Measurements from ENCODE around the gene SYNE3.

SYNE3 gene

DNA sequence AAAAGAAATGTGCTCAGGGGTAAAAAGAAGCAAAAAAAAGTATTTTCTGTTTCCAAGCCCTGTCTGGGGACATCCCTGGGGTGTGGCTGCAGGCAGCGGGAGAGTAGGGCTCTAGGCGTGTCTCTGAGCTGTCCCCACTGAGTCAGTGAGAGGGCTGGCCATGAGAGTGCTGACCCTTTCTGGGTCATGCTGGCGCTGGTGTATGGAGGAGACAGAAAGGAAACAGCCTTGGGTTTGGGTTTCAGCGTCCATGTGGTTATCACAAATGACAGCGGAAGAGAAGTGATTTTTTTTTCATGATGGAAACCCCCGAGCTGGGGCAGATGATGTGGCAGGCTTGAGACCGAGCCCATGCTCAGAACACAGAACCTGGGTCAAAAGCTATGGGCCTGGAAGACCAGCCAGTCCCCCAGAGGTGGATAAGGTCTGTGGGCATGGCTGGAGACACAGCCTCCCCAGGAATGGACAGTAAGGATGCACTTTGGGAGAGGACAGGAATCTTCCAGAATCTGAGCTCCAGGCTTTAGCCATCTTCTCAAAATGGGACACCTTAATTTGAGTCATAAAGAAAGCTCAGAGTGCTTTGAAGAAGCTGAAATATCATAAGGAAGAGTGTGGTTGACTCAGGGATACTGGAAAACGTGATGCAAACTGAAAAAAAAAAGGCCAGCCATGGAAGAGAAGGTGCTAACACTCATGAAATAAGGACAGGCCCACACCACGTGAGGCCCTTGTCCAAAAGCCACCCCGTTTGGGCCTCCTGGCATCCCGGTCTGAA, 36.2 kb downstream of the SYNE3 start:
- Histone ChIP-seq H3K4me1 (ENCODE audit: control insufficient read depth, insufficient read depth, low read length) (peaks cover 36% of the 10 kb centered on the region), H3K27ac (ENCODE audit: low read length) (no peak overlapping the region), H3K4me3 (ENCODE audit: low read length in 2 of 2) (no peak overlapping the region), H3K36me3 (ENCODE audit: control insufficient read depth in 2 of 2, insufficient read depth in 2 of 2, low read length in 2 of 2) (no peaks in the 10 kb centered on the region), H3K9me3 (ENCODE audit: control insufficient read depth in 2 of 2, low read length in 2 of 2) (no peaks in the 10 kb centered on the region), H3K27me3 (ENCODE audit: control insufficient read depth in 1 of 2, insufficient read depth in 2 of 2, low read length in 2 of 2) (peaks cover 4 to 17% of the 10 kb centered on the region in 2 donors), H3K9ac (ENCODE audit: low read length in 2 of 2) (no peak overlapping the region)

GRCh38 chr14:95479494-95479893, 37.0 kb downstream of the SYNE3 start:
- Histone ChIP-seq H3K4me1 (ENCODE audit: control insufficient read depth, insufficient read depth, low read length) (peaks cover 36% of the 10 kb centered on the region), H3K4me3 (ENCODE audit: low read length in 2 of 2) (no peak overlapping the region), H3K9me3 (ENCODE audit: control insufficient read depth in 2 of 2, low read length in 2 of 2) (no peaks in the 10 kb centered on the region), H3K27ac (ENCODE audit: low read length) (no peak overlapping the region), H3K27me3 (ENCODE audit: control insufficient read depth in 1 of 2, insufficient read depth in 2 of 2, low read length in 2 of 2) (peaks cover 2 to 17% of the 10 kb centered on the region in 2 donors), H3K9ac (ENCODE audit: low read length in 2 of 2) (no peak overlapping the region), H3K36me3 (ENCODE audit: control insufficient read depth in 2 of 2, insufficient read depth in 2 of 2, low read length in 2 of 2) (no peaks in the 10 kb centered on the region)

DNA sequence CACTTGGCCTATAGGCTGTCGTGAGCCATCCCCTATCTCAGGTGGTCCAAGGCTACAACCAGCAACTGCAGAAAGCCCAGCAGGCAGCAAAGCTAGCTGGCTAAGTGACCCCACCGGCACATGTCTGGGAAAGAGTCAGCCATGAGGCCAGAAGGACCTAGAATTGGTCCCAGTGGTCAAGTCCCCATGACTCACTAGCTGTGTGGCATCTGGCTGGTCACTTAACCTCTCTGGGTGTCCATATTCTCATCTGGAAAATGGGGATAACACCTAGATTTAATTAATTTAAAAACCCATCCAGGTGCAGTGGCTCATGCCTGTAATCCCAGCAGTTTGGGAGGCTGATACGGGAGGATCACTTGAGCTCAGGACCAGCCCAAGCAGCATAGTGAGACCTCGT, 37.6 kb downstream of the SYNE3 start:
- no peaks in the 10 kb centered on the region for H3K36me3 ChIP-seq (ENCODE audit: control insufficient read depth in 2 of 2, insufficient read depth in 2 of 2, low read length in 2 of 2)
- H3K4me3 ChIP-seq (ENCODE audit: low read length in 2 of 2) = no peak overlapping the region
- H3K9ac ChIP-seq (ENCODE audit: low read length in 2 of 2) = no peak overlapping the region
- H3K4me1 ChIP-seq (ENCODE audit: control insufficient read depth, insufficient read depth, low read length) = peaks cover 30% of the 10 kb centered on the region
- no peaks in the 10 kb centered on the region for H3K9me3 ChIP-seq (ENCODE audit: control insufficient read depth in 2 of 2, low read length in 2 of 2)
- no peak overlapping the region for H3K27ac ChIP-seq (ENCODE audit: low read length)
- peaks cover 0 to 17% of the 10 kb centered on the region in 2 donors for H3K27me3 ChIP-seq (ENCODE audit: control insufficient read depth in 1 of 2, insufficient read depth in 2 of 2, low read length in 2 of 2)

GRCh38 chr14:95478309-95478708, 38.1 kb downstream of the SYNE3 start:
- no peak overlapping the region for H3K9ac ChIP-seq (ENCODE audit: low read length in 2 of 2)
- H3K27ac ChIP-seq (ENCODE audit: low read length) = no peak overlapping the region
- peaks cover 25% of the 10 kb centered on the region for H3K4me1 ChIP-seq (ENCODE audit: control insufficient read depth, insufficient read depth, low read length)

GRCh38 chr14:95477411-95478269, 38.8 kb downstream of the SYNE3 start:
- no peaks in the 10 kb centered on the region for H3K36me3 ChIP-seq (ENCODE audit: control insufficient read depth in 2 of 2, insufficient read depth in 2 of 2, low read length in 2 of 2)
- no peak overlapping the region for H3K9ac ChIP-seq (ENCODE audit: low read length in 2 of 2)
- no peak overlapping the region for H3K4me3 ChIP-seq (ENCODE audit: low read length in 2 of 2)
- H3K4me1 ChIP-seq (ENCODE audit: control insufficient read depth, insufficient read depth, low read length) = peaks cover 18% of the 10 kb centered on the region
- H3K27ac ChIP-seq (ENCODE audit: low read length) = no peak overlapping the region
- H3K27me3 ChIP-seq (ENCODE audit: control insufficient read depth in 1 of 2, insufficient read depth in 2 of 2, low read length in 2 of 2) = peaks cover 5 to 23% of the 10 kb centered on the region in 2 donors
- no peaks in the 10 kb centered on the region for H3K9me3 ChIP-seq (ENCODE audit: control insufficient read depth in 2 of 2, low read length in 2 of 2)

More at GRCh38 chr14:95478309-95478708, 38.1 kb downstream of the SYNE3 start:
- Histone ChIP-seq H3K9me3 (ENCODE audit: control insufficient read depth in 2 of 2, low read length in 2 of 2) (no peaks in the 10 kb centered on the region), H3K4me3 (ENCODE audit: low read length in 2 of 2) (no peak overlapping the region), H3K27me3 (ENCODE audit: control insufficient read depth in 1 of 2, insufficient read depth in 2 of 2, low read length in 2 of 2) (peaks cover 0 to 19% of the 10 kb centered on the region in 2 donors), H3K36me3 (ENCODE audit: control insufficient read depth in 2 of 2, insufficient read depth in 2 of 2, low read length in 2 of 2) (no peaks in the 10 kb centered on the region)

DNA sequence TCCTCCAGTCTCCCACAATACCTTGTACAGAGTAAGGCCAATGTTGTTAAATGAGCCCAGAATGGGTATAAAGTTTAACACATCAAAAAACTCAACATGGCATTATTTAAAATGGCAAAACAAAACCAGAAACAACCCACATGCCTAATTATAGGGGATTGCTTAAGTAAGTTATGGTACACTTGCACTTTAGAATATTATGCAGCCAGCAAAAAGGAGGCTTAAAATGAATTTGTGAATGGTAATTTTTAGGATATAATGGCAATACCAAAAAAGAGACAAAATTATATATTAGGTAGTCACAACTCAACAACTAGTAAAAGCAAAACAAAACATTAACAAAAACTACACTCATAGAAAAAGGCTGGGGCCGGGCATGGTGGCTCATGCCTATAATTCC, 39.7 kb downstream of the SYNE3 start:
- peaks cover 16% of the 10 kb centered on the region for H3K4me1 ChIP-seq (ENCODE audit: control insufficient read depth, insufficient read depth, low read length)
- no peak overlapping the region for H3K9ac ChIP-seq (ENCODE audit: low read length in 2 of 2)
- H3K9me3 ChIP-seq (ENCODE audit: control insufficient read depth in 2 of 2, low read length in 2 of 2) = no peaks in the 10 kb centered on the region
- no peak overlapping the region for H3K27ac ChIP-seq (ENCODE audit: low read length)
- H3K4me3 ChIP-seq (ENCODE audit: low read length in 2 of 2) = no peak overlapping the region
- peaks cover 13 to 31% of the 10 kb centered on the region in 2 donors for H3K27me3 ChIP-seq (ENCODE audit: control insufficient read depth in 1 of 2, insufficient read depth in 2 of 2, low read length in 2 of 2)
- no peaks in the 10 kb centered on the region for H3K36me3 ChIP-seq (ENCODE audit: control insufficient read depth in 2 of 2, insufficient read depth in 2 of 2, low read length in 2 of 2)

DNA sequence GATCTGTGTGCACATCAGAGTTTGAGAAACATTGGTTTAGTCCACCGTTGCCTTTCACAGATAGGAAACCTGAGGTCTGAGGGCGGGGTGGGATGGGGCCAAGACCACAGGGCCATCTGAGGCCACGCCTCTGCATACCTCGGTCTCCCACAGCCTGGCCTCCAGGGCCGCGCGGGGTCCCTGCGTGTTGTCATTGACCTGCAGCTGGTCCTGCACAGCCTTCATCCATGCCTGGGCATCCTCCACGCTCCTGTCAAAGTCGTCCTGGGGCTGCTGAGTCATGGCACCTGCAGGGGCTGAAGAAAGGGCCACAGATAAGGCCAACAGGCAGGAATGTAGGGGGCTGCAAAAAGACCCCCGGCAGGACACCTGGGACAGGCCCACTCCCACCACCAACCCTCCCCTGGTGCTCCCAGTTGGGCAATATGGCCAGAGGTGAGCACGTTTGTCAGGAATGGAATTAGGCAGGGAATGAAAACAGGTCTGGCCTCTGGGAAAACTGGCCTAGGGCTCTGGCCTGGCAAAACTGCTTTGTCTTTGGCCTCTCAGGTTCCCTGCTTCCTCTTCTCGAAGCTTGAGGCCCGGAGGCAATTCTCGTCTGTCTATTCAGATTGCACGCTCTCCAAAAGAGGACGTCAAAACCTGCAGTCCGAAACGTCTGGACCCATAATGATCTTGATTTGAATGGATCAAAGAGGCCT, 40.8 kb downstream of the SYNE3 start:
- Histone ChIP-seq H3K4me1 (ENCODE audit: control insufficient read depth, insufficient read depth, low read length) (peaks cover 9% of the 10 kb centered on the region), H3K27ac (ENCODE audit: low read length) (no peak overlapping the region)

GRCh38 chr14:95474941-95475340, 41.5 kb downstream of the SYNE3 start:
- Histone ChIP-seq H3K9me3 (ENCODE audit: control insufficient read depth in 2 of 2, low read length in 2 of 2) (no peaks in the 10 kb centered on the region), H3K4me1 (ENCODE audit: control insufficient read depth, insufficient read depth, low read length) (peaks cover 9% of the 10 kb centered on the region), H3K27ac (ENCODE audit: low read length) (no peak overlapping the region), H3K36me3 (ENCODE audit: control insufficient read depth in 2 of 2, insufficient read depth in 2 of 2, low read length in 2 of 2) (no peaks in the 10 kb centered on the region), H3K9ac (ENCODE audit: low read length in 2 of 2) (no peak overlapping the region), H3K4me3 (ENCODE audit: low read length in 2 of 2) (no peak overlapping the region), H3K27me3 (ENCODE audit: control insufficient read depth in 1 of 2, insufficient read depth in 2 of 2, low read length in 2 of 2) (peaks cover 15 to 37% of the 10 kb centered on the region in 2 donors)

More for the DNA sequence above, 40.8 kb downstream of the SYNE3 start:
- H3K36me3 ChIP-seq (ENCODE audit: control insufficient read depth in 2 of 2, insufficient read depth in 2 of 2, low read length in 2 of 2) = no peaks in the 10 kb centered on the region
- H3K27me3 ChIP-seq (ENCODE audit: control insufficient read depth in 1 of 2, insufficient read depth in 2 of 2, low read length in 2 of 2) = peaks cover 14 to 38% of the 10 kb centered on the region in 2 donors
- no peak overlapping the region for H3K9ac ChIP-seq (ENCODE audit: low read length in 2 of 2)
- H3K4me3 ChIP-seq (ENCODE audit: low read length in 2 of 2) = no peak overlapping the region
- no peaks in the 10 kb centered on the region for H3K9me3 ChIP-seq (ENCODE audit: control insufficient read depth in 2 of 2, low read length in 2 of 2)

- H3K4me3 ChIP-seq (ENCODE audit: low read length in 2 of 2) = no peak overlapping the region
- no peak overlapping the region for H3K27ac ChIP-seq (ENCODE audit: low read length)
- H3K9me3 ChIP-seq (ENCODE audit: control insufficient read depth in 2 of 2, low read length in 2 of 2) = no peaks in the 10 kb centered on the region
- no peaks in the 10 kb centered on the region for H3K36me3 ChIP-seq (ENCODE audit: control insufficient read depth in 2 of 2, insufficient read depth in 2 of 2, low read length in 2 of 2)
- H3K27me3 ChIP-seq (ENCODE audit: control insufficient read depth in 1 of 2, insufficient read depth in 2 of 2, low read length in 2 of 2) = peaks cover 17 to 37% of the 10 kb centered on the region in 2 donors
- peaks cover 9% of the 10 kb centered on the region for H3K4me1 ChIP-seq (ENCODE audit: control insufficient read depth, insufficient read depth, low read length)
- H3K9ac ChIP-seq (ENCODE audit: low read length in 2 of 2) = no peak overlapping the region
Measured at GRCh38 chr14:95474486-95474885, 42.0 kb downstream of the SYNE3 start.

- Histone ChIP-seq H3K4me3 (ENCODE audit: low read length in 2 of 2) (no peak overlapping the region), H3K27me3 (ENCODE audit: control insufficient read depth in 1 of 2, insufficient read depth in 2 of 2, low read length in 2 of 2) (peaks cover 22 to 28% of the 10 kb centered on the region in 2 donors), H3K36me3 (ENCODE audit: control insufficient read depth in 2 of 2, insufficient read depth in 2 of 2, low read length in 2 of 2) (no peaks in the 10 kb centered on the region), H3K4me1 (ENCODE audit: control insufficient read depth, insufficient read depth, low read length) (peaks cover 4% of the 10 kb centered on the region), H3K9me3 (ENCODE audit: control insufficient read depth in 2 of 2, low read length in 2 of 2) (no peaks in the 10 kb centered on the region), H3K27ac (ENCODE audit: low read length) (no peak overlapping the region), H3K9ac (ENCODE audit: low read length in 2 of 2) (no peak overlapping the region)
Measured at GRCh38 chr14:95472819-95473251, 43.6 kb downstream of the SYNE3 start.
